Breast epithelium (tissue), 3 donors: Measurements from ENCODE around the gene TMC8.

Source experiments
- CTCF ChIP-seq, 3 donors: fragments of 450-650 bp; IDR thresholded peaks; one replicate each; pipeline ENCODE4 v1.5.1; 2016 to 2017; ENCODE audit warnings: antibody characterized with exemption in 3 of 3, mild to moderate bottlenecking in 3 of 3, moderate library complexity in 3 of 3
- POLR2A ChIP-seq: fragments of 450-650 bp; IDR thresholded peaks from one replicate; pipeline ENCODE4 v1.6.1; 2016; ENCODE audit warnings: antibody characterized with exemption, mild to moderate bottlenecking, moderate library complexity
- POLR2AphosphoS5 ChIP-seq, 3 donors: sonication (generic); formaldehyde crosslinking; IDR thresholded peaks; one replicate each; pipeline ENCODE4 v1.6.1; 2017; ENCODE audit warnings: antibody characterized with exemption in 3 of 3

- TF ChIP-seq CTCF (IDR thresholded peaks at IDR 0.05) (no peak), POLR2A (no peak), POLR2AphosphoS5 (IDR thresholded peaks at IDR 0.05) (no peak)
Observed at GRCh38 chr17:78096093-78096492, 34.5 kb upstream of the TMC8 start.
